Fibroblast of villous mesenchyme (primary cell): Measurements from ENCODE around the gene PCNX4. TPM values are rescaled to one million over a fixed set of nuclear protein-coding genes. Genes with fewer than 3 reads are reported as not detected.

Experiments
- DNase-seq: peaks from one replicate; pipeline ENCODE4 v3.0.0-alpha.2; 2010; ENCODE audit warnings: low read depth
- H3K4me3 ChIP-seq: 2 replicates; pipeline ENCODE4 v1.5.1; 2011; ENCODE audit warnings: low read depth, mild to moderate bottlenecking, low read length
- total RNA-seq: library from RNA; depleted of rRNA; stranded (reverse); fragments of >200 nt; gene quantifications from 2 replicates; pipeline ENCODE4 v1.2.3, GENCODE V29; 2012
- TF ChIP-seq, protein P1 (sequence below): IDR thresholded peaks from 2 replicates; pipeline ENCODE4 v1.5.1; 2012; ENCODE audit warnings: low read depth, mild to moderate bottlenecking, low read length; ENCODE audit not compliant: insufficient read depth

PCNX4 gene
- total RNA-seq, 1 donor, result 138 TPM

DNA sequence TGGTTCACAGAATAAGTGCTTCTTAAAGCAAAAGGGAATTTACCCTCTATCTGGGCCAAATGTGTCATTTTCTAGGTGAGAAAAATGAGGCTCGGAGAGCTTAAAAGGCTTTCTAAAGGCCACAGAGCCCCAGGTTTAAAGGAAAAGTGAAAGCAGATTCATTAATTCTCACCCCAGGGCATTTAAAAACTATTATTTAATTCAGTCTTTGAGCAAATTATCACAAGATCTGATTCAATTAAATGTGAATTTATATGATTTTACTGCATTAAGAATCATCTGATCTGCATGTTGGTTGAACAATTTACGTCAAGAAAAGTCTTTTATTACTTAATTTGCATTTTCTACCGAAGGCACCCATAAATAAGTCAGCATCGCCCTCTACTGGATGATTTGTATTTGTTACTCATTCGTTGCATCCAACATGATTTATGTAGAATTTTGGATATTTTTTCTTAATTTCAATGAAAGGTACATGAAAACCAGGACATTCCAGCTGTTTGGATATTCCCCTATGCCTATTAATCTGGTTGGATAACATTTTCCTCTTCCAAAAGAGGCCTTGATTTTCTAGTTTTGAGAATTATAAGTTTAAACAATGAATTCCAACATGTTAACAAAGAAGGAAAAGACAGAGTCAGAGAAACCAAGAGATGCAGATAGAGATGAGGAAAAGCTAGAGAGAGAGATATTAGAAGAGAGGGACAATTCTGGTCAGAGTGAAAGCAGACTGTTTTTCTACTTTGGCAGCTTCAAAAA lies 92.6 kb downstream of the PCNX4 start:
- H3K4me3 ChIP-seq, result peak overlapping the region; percentile 51
- TF ChIP-seq, protein P1, sequence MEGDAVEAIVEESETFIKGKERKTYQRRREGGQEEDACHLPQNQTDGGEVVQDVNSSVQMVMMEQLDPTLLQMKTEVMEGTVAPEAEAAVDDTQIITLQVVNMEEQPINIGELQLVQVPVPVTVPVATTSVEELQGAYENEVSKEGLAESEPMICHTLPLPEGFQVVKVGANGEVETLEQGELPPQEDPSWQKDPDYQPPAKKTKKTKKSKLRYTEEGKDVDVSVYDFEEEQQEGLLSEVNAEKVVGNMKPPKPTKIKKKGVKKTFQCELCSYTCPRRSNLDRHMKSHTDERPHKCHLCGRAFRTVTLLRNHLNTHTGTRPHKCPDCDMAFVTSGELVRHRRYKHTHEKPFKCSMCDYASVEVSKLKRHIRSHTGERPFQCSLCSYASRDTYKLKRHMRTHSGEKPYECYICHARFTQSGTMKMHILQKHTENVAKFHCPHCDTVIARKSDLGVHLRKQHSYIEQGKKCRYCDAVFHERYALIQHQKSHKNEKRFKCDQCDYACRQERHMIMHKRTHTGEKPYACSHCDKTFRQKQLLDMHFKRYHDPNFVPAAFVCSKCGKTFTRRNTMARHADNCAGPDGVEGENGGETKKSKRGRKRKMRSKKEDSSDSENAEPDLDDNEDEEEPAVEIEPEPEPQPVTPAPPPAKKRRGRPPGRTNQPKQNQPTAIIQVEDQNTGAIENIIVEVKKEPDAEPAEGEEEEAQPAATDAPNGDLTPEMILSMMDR, result peak; percentile 68
- peak; percentile 79 for DNase-seq

DNA sequence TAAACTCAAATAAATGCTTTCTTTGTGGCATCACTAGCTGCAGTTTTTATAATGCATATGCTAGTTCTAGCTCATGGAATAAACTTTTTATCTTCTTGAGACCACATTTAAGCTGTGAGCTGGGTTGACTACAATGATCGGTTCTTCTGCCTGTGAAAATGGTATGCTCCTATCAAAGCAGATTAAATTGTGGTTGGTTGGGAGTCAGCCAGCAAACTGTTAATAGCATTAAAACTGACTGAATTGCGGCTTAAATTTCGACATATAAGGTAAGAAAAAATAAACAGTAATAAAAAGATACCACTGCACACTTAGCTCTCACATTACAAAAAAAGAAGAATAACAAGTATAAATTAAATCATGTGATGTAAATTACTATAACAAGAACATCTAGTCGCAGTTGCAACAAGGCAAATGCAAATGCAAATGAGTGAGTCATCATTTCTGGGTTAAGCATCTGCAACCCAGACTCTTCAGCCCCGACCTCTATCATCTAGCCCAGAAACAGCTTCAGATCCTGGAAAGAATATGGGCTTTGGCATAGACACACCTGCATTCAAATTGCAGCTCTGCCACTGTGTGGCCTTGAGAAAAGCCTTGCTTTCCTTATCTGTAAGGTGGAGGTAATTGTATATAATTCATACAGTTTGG lies 93.3 kb downstream of the PCNX4 start:
- no peak for DNase-seq
- TF ChIP-seq, protein P1, result no peak
- H3K4me3 ChIP-seq, result no peak overlapping the region

DNA sequence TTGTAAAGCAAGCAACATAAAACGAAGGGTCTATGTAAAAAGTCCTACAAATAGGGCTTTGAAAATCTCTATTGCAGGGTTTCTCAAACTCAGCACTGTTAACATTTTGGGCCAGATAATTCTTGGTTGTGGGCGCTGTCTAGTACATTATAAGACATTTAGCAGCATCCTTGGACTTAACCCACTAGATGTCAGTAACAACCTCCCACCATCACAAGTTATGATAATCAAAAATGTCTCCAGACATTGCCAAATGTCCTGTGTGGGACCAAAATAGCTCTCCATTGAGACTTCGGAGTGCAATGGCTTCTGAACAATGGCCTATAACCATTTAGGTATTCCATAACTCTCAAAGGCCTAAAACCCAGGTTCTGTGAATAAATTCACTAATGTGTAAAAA lies 96.4 kb downstream of the PCNX4 start:
- TF ChIP-seq, protein P1, result peak; percentile 14
- H3K4me3 ChIP-seq, result no peak overlapping the region
- DNase-seq, result no peak

DNA sequence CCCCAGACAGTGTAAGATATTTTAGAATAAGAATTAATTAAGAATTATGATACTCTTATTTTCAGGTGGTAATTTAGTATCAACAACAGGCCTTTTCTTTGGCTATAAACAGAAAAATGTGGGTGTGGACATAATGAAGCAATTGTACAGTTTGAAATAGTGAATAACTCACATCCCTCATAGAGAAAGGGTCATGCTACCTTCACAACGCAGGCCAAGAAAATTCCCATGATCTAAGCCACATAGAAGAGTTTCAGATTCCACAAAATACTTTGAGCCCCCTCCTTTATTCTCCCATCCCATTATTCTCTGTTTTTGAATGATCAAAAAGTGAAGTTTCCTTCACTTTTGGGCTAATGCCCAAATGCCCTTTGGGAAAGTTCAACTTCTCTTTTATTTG lies 97.0 kb downstream of the PCNX4 start:
- DNase-seq, result no peak
- TF ChIP-seq, protein P1, result no peak
- H3K4me3 ChIP-seq, result no peak overlapping the region

DNA sequence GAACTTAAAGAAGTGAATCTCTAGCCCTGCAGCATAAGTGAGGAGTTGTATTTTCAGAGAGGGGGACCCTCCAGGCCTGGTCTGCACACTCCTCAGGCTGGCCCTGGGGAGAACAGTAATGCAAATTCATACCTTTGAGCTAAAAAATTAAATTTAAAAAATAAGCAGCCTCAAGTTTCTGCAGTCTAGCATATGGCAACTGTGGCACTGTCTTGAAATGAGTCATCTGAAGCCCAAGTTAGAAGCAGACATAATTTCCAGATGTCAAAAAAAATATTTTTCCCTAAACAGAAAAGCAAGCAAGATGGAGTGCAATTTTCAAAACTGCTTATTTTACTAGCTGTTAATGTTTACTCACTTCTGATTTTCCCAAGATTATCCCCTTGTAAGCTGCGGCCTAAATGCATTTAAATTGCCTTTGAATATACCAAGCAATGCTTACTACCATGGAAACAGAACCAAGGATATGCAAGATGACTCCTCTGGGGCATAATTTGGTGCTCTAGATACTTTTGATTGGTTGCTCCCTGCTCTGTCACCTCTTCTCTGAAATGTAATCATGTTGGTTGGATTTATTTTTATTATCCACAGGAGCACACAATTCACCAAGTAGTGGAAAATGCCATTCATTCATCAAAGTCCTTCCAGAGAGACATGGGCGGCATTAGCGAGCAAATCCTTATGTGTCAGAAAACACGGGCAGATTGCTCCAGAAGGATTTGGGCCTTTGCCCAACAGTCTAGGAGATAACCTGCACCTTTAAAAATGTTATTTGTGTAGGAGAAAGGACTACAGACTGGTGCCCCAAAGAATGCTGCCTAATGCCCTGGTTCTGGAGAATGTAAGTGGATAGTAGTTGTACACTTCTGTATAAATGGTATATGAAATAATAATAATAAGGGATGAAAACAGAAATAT lies 98.5 kb downstream of the PCNX4 start:
- H3K4me3 ChIP-seq, result no peak overlapping the region
- TF ChIP-seq, protein P1, result no peak
- DNase-seq, result no peak

DNA sequence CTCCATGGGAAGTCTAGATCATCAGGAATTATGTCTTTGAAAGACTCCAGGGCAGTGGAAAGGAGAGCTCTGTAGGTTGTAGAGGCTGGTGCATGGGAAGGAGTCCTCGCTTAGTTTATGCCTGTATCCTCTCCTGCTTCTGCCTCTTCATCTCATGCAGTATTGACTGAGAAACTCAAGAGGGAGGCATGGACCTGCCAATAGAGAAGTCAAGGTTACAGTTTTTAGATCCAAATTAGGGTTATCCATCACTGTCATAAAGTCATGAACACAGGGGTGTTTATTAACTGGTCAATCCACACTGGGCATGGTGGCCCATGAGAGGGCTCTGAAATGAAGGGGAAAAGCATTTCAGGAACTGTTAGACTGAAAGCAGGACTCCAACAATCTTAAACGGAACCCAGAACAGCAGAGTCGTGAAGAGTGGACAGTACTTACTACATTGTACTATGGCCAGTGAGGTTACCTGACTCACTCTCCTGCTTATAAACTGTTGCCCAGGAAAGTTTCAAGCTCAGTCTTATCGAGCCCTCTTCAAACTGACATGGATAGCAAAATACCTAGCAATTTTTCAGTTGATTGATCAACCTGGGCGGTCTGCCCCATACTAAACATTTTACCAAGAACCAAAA lies 103.6 kb downstream of the PCNX4 start:
- no peak overlapping the region for H3K4me3 ChIP-seq
- TF ChIP-seq, protein P1, result no peak
- DNase-seq, result no peak
